Subcutaneous abdominal adipose tissue (tissue), 5 donors: ENCODE results near the gene RUFY1.
A peak's percentile ranks its signal among the peaks of the same experiment; 100 is the strongest.

ENCODE experiments used
- H3K27ac ChIP-seq: one replicate; pipeline ENCODE4 v1.7.0; 2013; ENCODE audit warnings: low read depth, mild to moderate bottlenecking, inconsistent platforms, low read length, moderate library complexity
- H3K27me3 ChIP-seq, 5 donors: one replicate each; pipeline ENCODE4 v1.7.0; 2013; ENCODE audit warnings: low read length in 5 of 5, inconsistent platforms in 1 of 5; ENCODE audit not compliant: control insufficient read depth in 5 of 5, insufficient read depth in 4 of 5
- H3K36me3 ChIP-seq, 5 donors: one replicate each; pipeline ENCODE4 v1.7.0; 2013; ENCODE audit warnings: low read length in 5 of 5; ENCODE audit not compliant: control insufficient read depth in 5 of 5, insufficient read depth in 5 of 5
- H3K4me1 ChIP-seq, 5 donors: one replicate each; pipeline ENCODE4 v1.7.0; 2013; ENCODE audit warnings: low read length in 5 of 5, mild to moderate bottlenecking in 3 of 5, moderate library complexity in 1 of 5; ENCODE audit not compliant: control insufficient read depth in 5 of 5, insufficient read depth in 5 of 5
- H3K4me3 ChIP-seq, 5 donors: one replicate each; pipeline ENCODE4 v1.7.0; 2013; ENCODE audit warnings: low read length in 5 of 5, low read depth in 1 of 5
- H3K9ac ChIP-seq, 5 donors: one replicate each; pipeline ENCODE4 v1.7.0; 2013; ENCODE audit warnings: low read length in 5 of 5, mild to moderate bottlenecking in 4 of 5, moderate library complexity in 3 of 5
- H3K9me3 ChIP-seq, 5 donors: one replicate each; pipeline ENCODE4 v1.7.0; 2013; ENCODE audit warnings: low read length in 5 of 5; ENCODE audit not compliant: control insufficient read depth in 5 of 5
- donor health status: healthy.
- donor health status: healthy.
- donor health status: healthy.
- donor health status: healthy.
- donor health status: healthy.

The RUFY1 gene

DNA sequence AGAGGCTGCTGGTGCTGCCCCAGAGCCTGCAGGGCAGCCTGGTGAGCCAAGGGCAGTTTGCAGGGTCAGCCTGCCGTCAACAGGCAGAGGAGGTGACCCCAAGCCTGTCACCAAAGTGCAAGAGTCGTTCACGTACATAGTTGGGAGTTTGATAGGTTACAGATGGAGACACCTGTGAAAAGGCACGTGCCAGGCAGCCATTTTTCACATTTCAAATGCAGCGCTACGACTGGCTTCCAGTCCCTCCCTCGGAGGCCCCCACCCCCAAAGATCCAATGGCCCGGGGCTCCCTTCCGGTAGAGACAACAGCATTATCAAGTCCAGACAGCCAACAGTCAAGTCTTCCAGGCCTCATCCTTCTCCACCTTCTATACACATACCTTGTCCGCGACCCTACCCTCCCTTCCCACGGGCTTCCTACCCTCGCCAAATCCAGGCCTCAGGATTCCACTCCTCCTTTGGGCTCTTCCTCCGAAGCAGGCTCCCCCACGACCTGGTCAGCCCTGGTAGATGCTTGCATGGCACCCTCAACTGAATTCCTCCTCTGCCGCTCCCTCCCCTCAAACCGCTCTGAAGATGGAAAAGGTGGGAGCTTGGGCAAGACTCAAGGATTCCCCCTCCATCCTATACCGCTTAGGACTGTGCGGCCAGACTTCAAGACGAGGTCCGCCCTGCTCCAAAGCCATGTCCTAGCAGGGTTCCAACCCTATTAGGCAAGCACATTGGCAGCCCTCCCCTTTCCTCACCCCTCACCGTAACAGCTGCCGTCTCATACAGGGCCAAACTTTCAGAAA is 60.0 kb downstream of the RUFY1 start:
- no peaks in the 10 kb centered on the region for H3K9me3 ChIP-seq
- peak overlapping the region in 2 of 5 donors; percentile 5 to 8 for H3K4me3 ChIP-seq
- no peak overlapping the region for H3K9ac ChIP-seq
- no peak overlapping the region for H3K27ac ChIP-seq
- H3K4me1 ChIP-seq, result peaks cover 3 to 58% (median 48%) of the 10 kb centered on the region in 5 donors
- H3K27me3 ChIP-seq, result no peaks in the 10 kb centered on the region
- peaks cover 21 to 97% (median 90%) of the 10 kb centered on the region in 5 donors for H3K36me3 ChIP-seq

DNA sequence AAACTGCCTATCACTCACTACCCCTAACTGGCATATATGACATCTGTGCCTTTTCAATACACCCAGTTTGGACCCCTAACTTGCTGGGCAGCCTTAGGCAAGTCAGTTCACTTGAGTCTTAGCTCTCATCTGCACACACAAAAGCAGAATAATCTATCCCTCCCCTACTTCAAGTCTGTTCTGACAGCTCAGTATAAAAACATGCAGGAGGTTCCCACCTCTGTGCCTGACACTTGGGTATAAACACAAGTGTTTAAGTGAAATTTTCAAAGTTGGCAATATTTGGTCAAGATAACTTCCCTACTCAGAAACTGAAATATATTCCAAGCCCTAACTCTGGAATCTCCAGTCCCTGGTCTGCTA is 60.5 kb downstream of the RUFY1 start:
- Histone ChIP-seq H3K36me3 (peaks cover 27 to 97% (median 91%) of the 10 kb centered on the region in 5 donors), H3K9me3 (no peaks in the 10 kb centered on the region), H3K4me3 (peak overlapping the region in 2 of 5 donors; percentile 5 to 8), H3K27ac (no peak overlapping the region), H3K27me3 (no peaks in the 10 kb centered on the region), H3K9ac (no peak overlapping the region), H3K4me1 (peaks cover 3 to 57% (median 44%) of the 10 kb centered on the region in 5 donors)

DNA sequence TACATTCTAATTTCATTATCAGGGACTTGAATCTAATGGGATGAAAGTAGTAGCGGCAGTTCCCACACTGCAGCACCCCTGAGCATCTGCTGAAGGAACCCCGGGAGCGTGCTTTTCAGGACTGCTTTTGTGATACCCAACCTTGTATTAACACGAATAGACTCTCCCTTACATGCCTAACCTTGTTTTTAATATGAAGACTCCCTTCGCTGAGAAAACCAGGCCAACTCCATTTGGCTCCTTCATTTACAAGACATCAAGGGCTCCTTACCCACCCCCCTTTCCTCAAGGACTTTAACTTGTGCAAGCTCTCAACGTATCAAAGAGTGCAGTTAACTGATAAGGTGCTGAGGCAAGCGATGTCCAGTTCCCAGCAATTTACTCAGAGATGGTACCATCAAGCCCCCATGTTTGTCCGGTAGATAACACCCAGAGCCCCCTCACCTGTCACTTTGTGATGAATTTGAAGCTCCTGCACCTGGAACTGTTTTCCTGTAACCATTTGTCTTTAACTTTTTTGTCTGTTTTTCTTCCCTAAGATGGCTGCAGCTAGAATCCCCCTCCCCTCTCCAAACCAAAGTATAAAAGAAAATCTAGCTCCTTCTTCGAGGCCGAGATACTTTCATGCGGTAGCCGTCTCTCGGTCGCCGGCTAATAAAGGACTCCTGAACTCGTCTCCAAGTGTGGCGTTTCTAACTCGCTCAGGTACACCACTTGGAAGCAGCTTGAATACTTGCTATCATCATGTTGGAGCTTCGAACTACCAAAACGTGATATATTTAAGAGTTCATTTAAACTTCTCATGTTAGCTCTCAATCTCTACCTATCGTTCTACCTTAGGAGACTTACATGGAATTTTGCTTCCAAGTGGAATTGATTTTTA is 62.5 kb downstream of the RUFY1 start:
- no peaks in the 10 kb centered on the region for H3K27me3 ChIP-seq
- peaks cover 3 to 58% (median 44%) of the 10 kb centered on the region in 5 donors for H3K4me1 ChIP-seq
- H3K4me3 ChIP-seq, result no peak overlapping the region
- H3K36me3 ChIP-seq, result peaks cover 44 to 97% (median 89%) of the 10 kb centered on the region in 5 donors
- no peak overlapping the region for H3K9ac ChIP-seq
- no peak overlapping the region for H3K27ac ChIP-seq
- H3K9me3 ChIP-seq, result no peaks in the 10 kb centered on the region

DNA sequence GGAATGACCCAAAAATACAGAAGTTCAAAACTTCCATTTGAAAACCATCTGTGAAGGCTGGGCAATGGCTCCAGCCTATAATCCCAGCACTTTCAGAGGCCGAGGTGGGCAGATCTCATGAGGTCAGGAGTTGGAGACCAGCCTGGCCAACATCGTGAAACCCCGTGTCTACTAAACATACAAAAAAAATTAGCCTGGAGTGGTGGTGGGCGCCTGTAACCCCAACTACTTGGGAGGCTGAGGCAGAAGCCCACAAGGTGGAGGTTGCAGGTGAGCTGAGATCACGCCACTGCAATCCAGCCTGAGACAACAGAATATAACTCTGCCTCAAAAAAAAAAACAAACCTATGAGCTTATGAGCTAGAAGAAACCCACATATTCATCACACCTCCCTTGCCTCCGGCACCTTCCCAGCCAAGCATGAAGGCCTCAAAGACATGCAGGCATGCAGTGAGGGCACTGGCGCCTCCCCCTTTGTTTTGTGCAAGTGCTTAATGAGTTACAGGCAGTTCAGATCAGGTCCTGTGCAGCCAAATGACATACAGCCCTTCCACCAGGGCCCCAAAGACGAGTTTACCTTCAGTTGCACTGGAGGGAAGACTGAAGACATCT is 63.2 kb downstream of the RUFY1 start:
- no peak overlapping the region for H3K9ac ChIP-seq
- no peak overlapping the region for H3K27ac ChIP-seq
- no peaks in the 10 kb centered on the region for H3K9me3 ChIP-seq
- H3K36me3 ChIP-seq, result peaks cover 50 to 97% (median 91%) of the 10 kb centered on the region in 5 donors
- H3K4me3 ChIP-seq, result no peak overlapping the region
- no peaks in the 10 kb centered on the region for H3K27me3 ChIP-seq
- H3K4me1 ChIP-seq, result peaks cover 3 to 62% (median 49%) of the 10 kb centered on the region in 5 donors

DNA sequence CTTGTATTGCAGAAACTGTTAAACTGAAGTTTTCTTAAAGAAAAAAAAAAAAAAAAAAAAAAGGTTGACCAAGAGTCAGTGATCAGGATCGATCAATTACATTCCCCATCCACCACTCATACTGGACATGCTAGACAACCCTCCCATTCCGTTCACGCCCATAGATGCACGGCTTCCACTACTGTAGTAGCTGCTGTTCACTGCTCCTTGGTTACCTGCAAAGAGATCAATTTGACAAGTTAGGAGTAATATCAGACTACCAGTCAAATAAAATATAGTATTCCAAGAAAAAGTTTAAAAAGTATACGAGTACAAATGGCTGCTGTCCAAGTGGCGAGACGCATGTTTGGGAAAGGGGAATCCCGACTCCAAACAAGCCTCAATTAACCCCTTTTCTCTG is 64.4 kb downstream of the RUFY1 start:
- Histone ChIP-seq H3K9me3 (no peaks in the 10 kb centered on the region), H3K27me3 (no peaks in the 10 kb centered on the region), H3K36me3 (peaks cover 52 to 93% (median 90%) of the 10 kb centered on the region in 5 donors), H3K4me3 (no peak overlapping the region), H3K4me1 (peaks cover 3 to 69% (median 59%) of the 10 kb centered on the region in 5 donors), H3K9ac (no peak overlapping the region), H3K27ac (no peak overlapping the region)

DNA sequence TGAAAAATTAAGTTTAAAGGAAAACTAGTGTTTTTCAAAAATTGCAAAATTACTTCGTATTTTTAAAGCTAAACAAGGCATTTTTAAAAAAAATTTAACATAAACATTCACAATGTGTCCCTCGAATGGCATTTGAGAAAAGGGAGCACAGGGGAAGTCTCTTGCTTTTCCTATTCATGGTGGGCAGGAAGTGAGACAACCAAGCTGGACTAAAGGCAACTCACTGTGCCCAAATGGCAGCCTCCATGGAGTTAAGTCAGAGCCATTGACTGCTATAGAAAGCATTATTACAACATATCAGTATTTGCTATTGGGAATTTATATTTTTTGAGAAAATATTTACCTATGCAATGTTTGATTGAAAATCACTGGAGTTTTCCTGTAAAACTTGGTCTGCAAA is 64.8 kb downstream of the RUFY1 start:
- H3K9ac ChIP-seq, result no peak overlapping the region
- H3K27ac ChIP-seq, result no peak overlapping the region
- H3K27me3 ChIP-seq, result no peaks in the 10 kb centered on the region
- no peak overlapping the region for H3K4me3 ChIP-seq
- H3K9me3 ChIP-seq, result no peaks in the 10 kb centered on the region
- peaks cover 54 to 91% (median 90%) of the 10 kb centered on the region in 5 donors for H3K36me3 ChIP-seq
- H3K4me1 ChIP-seq, result peaks cover 3 to 69% (median 59%) of the 10 kb centered on the region in 5 donors

DNA sequence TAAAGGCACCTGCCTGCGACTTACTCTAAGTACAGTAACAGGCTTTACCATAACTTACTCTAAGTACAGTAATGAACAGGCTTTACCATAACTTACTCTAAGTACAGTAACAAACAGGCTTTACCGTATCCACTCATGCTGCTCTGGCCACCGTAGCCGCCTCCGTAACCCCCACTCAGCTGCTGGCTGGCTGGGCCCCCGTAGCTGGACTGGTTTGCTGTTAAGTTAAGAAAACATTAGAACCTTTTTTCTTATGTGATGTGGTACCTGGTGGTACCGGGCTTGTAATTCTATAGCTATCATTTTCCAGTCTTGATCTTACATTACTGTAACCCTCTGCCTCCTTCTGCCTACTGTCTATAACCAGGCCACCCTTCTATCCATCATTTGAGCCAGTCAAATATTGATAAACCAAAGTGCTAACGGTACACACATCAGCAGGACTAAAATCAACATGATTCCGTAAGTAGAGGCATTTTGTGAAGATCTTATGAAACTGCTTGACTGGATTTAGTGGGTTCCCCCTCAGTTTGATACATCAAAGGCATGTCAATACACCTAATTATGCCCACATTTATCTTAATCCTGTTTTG is 65.7 kb downstream of the RUFY1 start:
- H3K9me3 ChIP-seq, result no peaks in the 10 kb centered on the region
- H3K27me3 ChIP-seq, result no peaks in the 10 kb centered on the region
- H3K4me1 ChIP-seq, result peaks cover 7 to 69% (median 63%) of the 10 kb centered on the region in 5 donors
- H3K4me3 ChIP-seq, result no peak overlapping the region
- H3K27ac ChIP-seq, result peak overlapping the region; percentile 27
- H3K9ac ChIP-seq, result peak overlapping the region in 1 of 5 donors; percentile 41
- peaks cover 63 to 91% (median 90%) of the 10 kb centered on the region in 5 donors for H3K36me3 ChIP-seq

DNA sequence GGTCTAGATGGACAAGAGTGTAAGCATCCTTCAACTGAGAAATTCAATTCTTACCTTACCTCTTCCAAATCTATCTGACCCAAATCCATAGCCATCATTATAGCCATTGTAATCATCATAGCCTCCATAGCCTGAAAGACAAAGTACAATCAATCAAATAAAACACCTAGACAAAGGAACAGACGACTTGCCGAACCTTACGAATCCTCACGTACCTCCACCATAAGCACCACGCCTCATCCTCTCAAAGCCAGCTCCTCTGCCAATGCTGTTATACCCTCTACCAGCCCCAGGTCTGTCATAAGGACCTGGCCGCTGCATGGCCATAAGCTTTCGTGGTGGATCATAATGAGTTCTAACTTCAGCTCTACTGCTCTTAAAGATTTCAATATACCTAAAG is 67.6 kb downstream of the RUFY1 start:
- Histone ChIP-seq H3K36me3 (peaks cover 60 to 85% (median 79%) of the 10 kb centered on the region in 5 donors), H3K27ac (peak overlapping the region; percentile 97), H3K4me3 (no peak overlapping the region), H3K27me3 (no peaks in the 10 kb centered on the region), H3K4me1 (peaks cover 8 to 68% (median 61%) of the 10 kb centered on the region in 5 donors), H3K9me3 (no peaks in the 10 kb centered on the region), H3K9ac (no peak overlapping the region)

DNA sequence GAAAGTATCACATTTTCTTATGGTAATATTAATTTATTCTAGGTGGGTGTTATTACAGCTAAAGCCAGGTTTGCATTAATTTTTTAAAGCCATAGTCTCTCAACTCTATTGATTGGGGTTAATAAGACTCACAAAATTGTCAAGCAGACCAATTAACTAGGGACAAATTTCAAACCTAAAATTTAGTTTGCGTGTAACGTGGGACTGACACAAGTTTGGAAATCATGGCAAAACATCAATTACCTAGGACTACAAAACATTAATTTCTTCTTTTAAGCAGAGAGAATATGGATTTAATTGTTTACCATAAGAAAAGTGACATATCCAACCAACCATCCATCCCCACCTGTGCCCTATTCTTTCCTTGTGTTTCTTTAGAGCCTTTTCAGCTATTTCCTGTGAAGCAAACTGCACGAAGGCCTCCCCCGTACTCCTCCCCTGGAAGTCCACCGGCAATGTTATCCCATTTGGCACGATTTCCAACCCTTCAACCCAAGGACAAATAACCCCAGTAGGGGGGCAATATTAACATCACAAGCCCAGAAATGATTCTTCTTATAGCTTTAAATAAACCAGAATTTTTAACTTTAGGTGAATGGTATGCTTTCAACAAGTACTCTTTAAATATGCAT is 68.7 kb downstream of the RUFY1 start:
- Histone ChIP-seq H3K4me3 (peak overlapping the region; percentile 17 to 99 (median 49)), H3K36me3 (peaks cover 56 to 73% (median 68%) of the 10 kb centered on the region in 5 donors), H3K9ac (peak overlapping the region in 3 of 5 donors; percentile 16 to 80 (median 20)), H3K27ac (peak overlapping the region; percentile 97), H3K4me1 (peaks cover 8 to 65% (median 53%) of the 10 kb centered on the region in 5 donors), H3K27me3 (no peaks in the 10 kb centered on the region), H3K9me3 (no peaks in the 10 kb centered on the region)
